ENCODE data around the gene ANKRD66. TPM values are rescaled to one million over a fixed set of nuclear protein-coding genes. Genes with fewer than 3 reads are reported as not detected.
"Not testable (repeated sequence)": the region's sequence is repeated elsewhere in the genome, so short reads cannot be mapped to it uniquely, and the experiment has no call there.

ANKRD66 gene
- polyA plus RNA-seq, 4 donors, result 0.04 TPM; not detected in 3

- H3K27me3 ChIP-seq (ENCODE audit: control insufficient read depth in 3 of 3, insufficient read depth in 3 of 3, low read length in 3 of 3); H3K9me3 ChIP-seq (ENCODE audit: control insufficient read depth in 2 of 2, insufficient read depth in 1 of 2, low read depth in 1 of 2, low read length in 1 of 2); FAIRE-seq; H3K27ac ChIP-seq (ENCODE audit: low read depth in 1 of 3, low read length in 2 of 3); H3K4me3 ChIP-seq (ENCODE audit: low read depth in 1 of 3, low read length in 3 of 3); DNase-seq; H3K36me3 ChIP-seq (ENCODE audit: control insufficient read depth in 3 of 3, insufficient read depth in 2 of 3, low read depth in 1 of 3, low read length in 3 of 3); H3K4me1 ChIP-seq (ENCODE audit: control insufficient read depth in 3 of 3, insufficient read depth in 2 of 3, low read depth in 1 of 3, low read length in 2 of 3): not testable (repeated sequence)
- WGBS, 3 donors, result 72 to 80% (median 73%) methylated on average over 3 of the region's 3 CpGs
Observed at GRCh38 chr6:46744159-46744725, 2.5 kb upstream of the ANKRD66 start.

GRCh38 chr6:46745973-46746372, 760 bp upstream of the ANKRD66 start:
- Histone ChIP-seq H3K4me1 (ENCODE audit: control insufficient read depth in 3 of 3, insufficient read depth in 2 of 3, low read depth in 1 of 3, low read length in 2 of 3) (no peaks in the 10 kb centered on the region), H3K4me3 (ENCODE audit: low read depth in 1 of 3, low read length in 3 of 3) (no peak overlapping the region), H3K27me3 (ENCODE audit: control insufficient read depth in 3 of 3, insufficient read depth in 3 of 3, low read length in 3 of 3) (no peaks in the 10 kb centered on the region), H3K27ac (ENCODE audit: low read depth in 1 of 3, low read length in 2 of 3) (no peak overlapping the region), H3K36me3 (ENCODE audit: control insufficient read depth in 3 of 3, insufficient read depth in 2 of 3, low read depth in 1 of 3, low read length in 3 of 3) (no peaks in the 10 kb centered on the region), H3K9me3 (ENCODE audit: control insufficient read depth in 2 of 2, insufficient read depth in 1 of 2, low read depth in 1 of 2, low read length in 1 of 2) (no peaks in the 10 kb centered on the region)
- WGBS, 3 donors, result 55 to 71% (median 70%) methylated on average over 2 of the region's 2 CpGs
- DNase-seq (no peak), FAIRE-seq (no peak)

DNA sequence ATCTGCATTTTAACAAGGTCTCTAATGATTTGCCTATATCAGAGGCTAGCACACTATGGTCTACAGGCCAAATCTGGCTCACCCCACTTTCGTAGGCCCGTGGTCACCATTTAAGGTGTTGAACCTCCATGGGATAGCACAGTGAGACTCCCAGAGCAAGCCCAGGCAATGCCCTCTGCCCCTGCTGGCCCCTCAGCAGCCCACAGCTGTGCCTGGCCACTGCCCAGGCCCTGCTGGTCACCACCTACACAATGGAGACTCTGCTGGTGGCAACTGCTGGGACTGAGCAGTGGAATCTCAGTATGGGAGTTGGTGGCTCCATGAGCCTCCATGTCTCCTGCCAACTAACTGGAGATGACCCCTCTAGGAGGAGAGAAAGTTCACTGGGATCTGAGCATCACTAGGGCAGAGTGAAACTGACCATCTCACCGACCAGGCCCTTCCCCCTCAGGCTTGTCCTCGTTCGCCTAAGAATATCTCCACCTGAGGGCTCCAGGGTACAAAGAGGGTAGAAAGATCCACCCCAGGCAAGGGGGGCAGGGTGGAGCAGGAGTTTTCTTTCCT, 2.3 kb downstream of the ANKRD66 start:
- Histone ChIP-seq H3K4me3 (ENCODE audit: low read depth in 1 of 3, low read length in 3 of 3) (no peak overlapping the region), H3K27ac (ENCODE audit: low read depth in 1 of 3, low read length in 2 of 3) (no peak overlapping the region), H3K27me3 (ENCODE audit: control insufficient read depth in 3 of 3, insufficient read depth in 3 of 3, low read length in 3 of 3) (no peaks in the 10 kb centered on the region), H3K9me3 (ENCODE audit: control insufficient read depth in 2 of 2, insufficient read depth in 1 of 2, low read depth in 1 of 2, low read length in 1 of 2) (no peaks in the 10 kb centered on the region), H3K4me1 (ENCODE audit: control insufficient read depth in 3 of 3, insufficient read depth in 2 of 3, low read depth in 1 of 3, low read length in 2 of 3) (no peaks in the 10 kb centered on the region), H3K36me3 (ENCODE audit: control insufficient read depth in 3 of 3, insufficient read depth in 2 of 3, low read depth in 1 of 3, low read length in 3 of 3) (no peaks in the 10 kb centered on the region)
- FAIRE-seq (no peak), DNase-seq (no peak)
- WGBS, 3 donors, result 89 to 93% (median 92%) methylated on average over 5 of the region's 5 CpGs

- WGBS, 3 donors, result 82 to 93% (median 89%) methylated on average over 5 of the region's 5 CpGs
- Histone ChIP-seq H3K36me3 (ENCODE audit: control insufficient read depth in 3 of 3, insufficient read depth in 2 of 3, low read depth in 1 of 3, low read length in 3 of 3) (no peaks in the 10 kb centered on the region), H3K4me3 (ENCODE audit: low read depth in 1 of 3, low read length in 3 of 3) (no peak overlapping the region), H3K4me1 (ENCODE audit: control insufficient read depth in 3 of 3, insufficient read depth in 2 of 3, low read depth in 1 of 3, low read length in 2 of 3) (no peaks in the 10 kb centered on the region), H3K9me3 (ENCODE audit: control insufficient read depth in 2 of 2, insufficient read depth in 1 of 2, low read depth in 1 of 2, low read length in 1 of 2) (no peaks in the 10 kb centered on the region), H3K27me3 (ENCODE audit: control insufficient read depth in 3 of 3, insufficient read depth in 3 of 3, low read length in 3 of 3) (no peaks in the 10 kb centered on the region), H3K27ac (ENCODE audit: low read depth in 1 of 3, low read length in 2 of 3) (no peak overlapping the region)
- FAIRE-seq (no peak), DNase-seq (no peak)
Observed at GRCh38 chr6:46749731-46750130, 3.0 kb downstream of the ANKRD66 start.

- no peak for FAIRE-seq
- Histone ChIP-seq H3K36me3 (ENCODE audit: control insufficient read depth in 3 of 3, insufficient read depth in 2 of 3, low read depth in 1 of 3, low read length in 3 of 3) (no peaks in the 10 kb centered on the region), H3K4me3 (ENCODE audit: low read depth in 1 of 3, low read length in 3 of 3) (no peak overlapping the region), H3K4me1 (ENCODE audit: control insufficient read depth in 3 of 3, insufficient read depth in 2 of 3, low read depth in 1 of 3, low read length in 2 of 3) (no peaks in the 10 kb centered on the region), H3K27ac (ENCODE audit: low read depth in 1 of 3, low read length in 2 of 3) (no peak overlapping the region), H3K27me3 (ENCODE audit: control insufficient read depth in 3 of 3, insufficient read depth in 3 of 3, low read length in 3 of 3) (no peaks in the 10 kb centered on the region), H3K9me3 (ENCODE audit: control insufficient read depth in 2 of 2, insufficient read depth in 1 of 2, low read depth in 1 of 2, low read length in 1 of 2) (no peaks in the 10 kb centered on the region)
- no peak for DNase-seq
- 61 to 87% (median 62%) methylated on average over 3 of the region's 3 CpGs for WGBS, 3 donors
Observed at GRCh38 chr6:46751658-46752057, 4.9 kb downstream of the ANKRD66 start.

GRCh38 chr6:46755865-46756264, 9.1 kb downstream of the ANKRD66 start:
- Histone ChIP-seq H3K4me3 (ENCODE audit: low read depth in 1 of 3, low read length in 3 of 3) (no peak overlapping the region), H3K27ac (ENCODE audit: low read depth in 1 of 3, low read length in 2 of 3) (no peak overlapping the region), H3K9me3 (ENCODE audit: control insufficient read depth in 2 of 2, insufficient read depth in 1 of 2, low read depth in 1 of 2, low read length in 1 of 2) (no peaks in the 10 kb centered on the region), H3K4me1 (ENCODE audit: control insufficient read depth in 3 of 3, insufficient read depth in 2 of 3, low read depth in 1 of 3, low read length in 2 of 3) (no peaks in the 10 kb centered on the region), H3K27me3 (ENCODE audit: control insufficient read depth in 3 of 3, insufficient read depth in 3 of 3, low read length in 3 of 3) (no peaks in the 10 kb centered on the region), H3K36me3 (ENCODE audit: control insufficient read depth in 3 of 3, insufficient read depth in 2 of 3, low read depth in 1 of 3, low read length in 3 of 3) (no peaks in the 10 kb centered on the region)
- no peak for DNase-seq
- 31 to 49% (median 45%) methylated on average over 1 of the region's 1 CpG for WGBS, 3 donors
- FAIRE-seq, result no peak

DNA sequence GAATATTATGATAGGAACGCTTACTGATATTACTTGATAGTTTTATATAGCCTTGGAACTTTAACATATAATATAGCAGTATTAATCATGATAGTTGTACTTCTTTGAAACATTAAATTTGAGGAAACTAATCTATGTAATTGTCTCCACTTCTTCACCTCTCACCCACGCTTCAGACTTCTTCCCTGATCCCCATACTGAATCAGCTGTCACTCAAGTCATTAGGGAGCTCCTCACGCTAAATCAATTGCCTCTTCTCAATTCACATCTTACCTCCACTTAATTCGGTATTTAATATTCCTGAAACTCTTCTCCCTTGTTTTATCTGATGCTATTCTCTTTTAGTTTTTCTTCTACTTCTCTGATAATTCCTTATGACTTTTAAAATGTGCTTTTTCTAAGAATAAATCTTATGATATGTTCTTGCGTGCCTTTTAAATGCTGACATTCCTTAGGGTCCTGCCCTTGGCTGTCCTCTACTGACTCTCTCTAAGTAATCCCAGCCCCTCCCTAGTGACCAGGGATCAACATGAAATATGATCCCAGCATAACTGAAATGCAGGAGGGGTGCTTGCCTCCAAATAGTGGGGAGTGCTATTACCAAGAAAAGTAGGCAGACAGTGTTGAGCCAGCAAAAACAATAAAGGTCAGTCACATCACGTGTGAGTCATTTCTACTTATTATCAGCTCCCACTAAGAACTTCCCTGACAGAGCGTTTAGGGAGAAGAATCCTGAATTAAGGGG, 9.9 kb downstream of the ANKRD66 start:
- H3K27me3 ChIP-seq (ENCODE audit: control insufficient read depth in 3 of 3, insufficient read depth in 3 of 3, low read length in 3 of 3), result no peaks in the 10 kb centered on the region
- no peaks in the 10 kb centered on the region for H3K9me3 ChIP-seq (ENCODE audit: control insufficient read depth in 2 of 2, insufficient read depth in 1 of 2, low read depth in 1 of 2, low read length in 1 of 2)
- H3K4me1 ChIP-seq (ENCODE audit: control insufficient read depth in 3 of 3, insufficient read depth in 2 of 3, low read depth in 1 of 3, low read length in 2 of 3), result peaks cover 0 to 3% (median 0%) of the 10 kb centered on the region in 3 donors
- FAIRE-seq, result no peak
- no peak overlapping the region for H3K27ac ChIP-seq (ENCODE audit: low read depth in 1 of 3, low read length in 2 of 3)
- DNase-seq, result peak in 1 of 2 donors; percentile 39
- WGBS, 3 donors, result 65 to 68% (median 68%) methylated on average over 7 of the region's 7 CpGs
- no peak overlapping the region for H3K4me3 ChIP-seq (ENCODE audit: low read depth in 1 of 3, low read length in 3 of 3)
- no peaks in the 10 kb centered on the region for H3K36me3 ChIP-seq (ENCODE audit: control insufficient read depth in 3 of 3, insufficient read depth in 2 of 3, low read depth in 1 of 3, low read length in 3 of 3)

DNA sequence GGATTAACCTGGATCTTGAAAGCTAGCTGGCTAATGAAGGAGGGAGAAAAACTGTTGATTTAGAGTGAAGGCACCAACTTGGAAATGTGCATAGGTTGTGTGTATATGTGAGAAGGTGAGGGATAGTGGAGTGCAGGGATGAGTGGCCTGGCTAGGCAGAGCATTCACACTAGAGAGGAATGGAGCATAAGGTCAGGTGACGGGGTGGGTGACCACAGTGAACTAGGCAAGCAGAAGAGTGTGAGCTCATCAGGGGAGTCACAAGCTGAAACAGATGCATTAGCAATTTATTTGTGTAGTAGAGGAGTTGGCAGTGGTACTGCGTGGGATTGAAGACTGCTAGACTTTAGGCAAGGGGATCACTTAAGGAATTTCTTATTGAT, 10.5 kb downstream of the ANKRD66 start:
- no peak for FAIRE-seq
- H3K4me3 ChIP-seq (ENCODE audit: low read depth in 1 of 3, low read length in 3 of 3), result no peak overlapping the region

More for the DNA sequence above, 10.5 kb downstream of the ANKRD66 start:
- peak in 1 of 2 donors; percentile 27 for DNase-seq
- H3K4me1 ChIP-seq (ENCODE audit: control insufficient read depth in 3 of 3, insufficient read depth in 2 of 3, low read depth in 1 of 3, low read length in 2 of 3), result peaks cover 0 to 3% (median 0%) of the 10 kb centered on the region in 3 donors
- no peaks in the 10 kb centered on the region for H3K36me3 ChIP-seq (ENCODE audit: control insufficient read depth in 3 of 3, insufficient read depth in 2 of 3, low read depth in 1 of 3, low read length in 3 of 3)
- no peak overlapping the region for H3K27ac ChIP-seq (ENCODE audit: low read depth in 1 of 3, low read length in 2 of 3)
- 76 to 87% (median 80%) methylated on average over 2 of the region's 2 CpGs for WGBS, 3 donors
- no peaks in the 10 kb centered on the region for H3K9me3 ChIP-seq (ENCODE audit: control insufficient read depth in 2 of 2, insufficient read depth in 1 of 2, low read depth in 1 of 2, low read length in 1 of 2)
- H3K27me3 ChIP-seq (ENCODE audit: control insufficient read depth in 3 of 3, insufficient read depth in 3 of 3, low read length in 3 of 3), result no peaks in the 10 kb centered on the region
